OCI-LY1 (cell line): ENCODE measurements around the gene GLTPD2.

Source experiments
- EZH2 ChIP-seq: fragments of 200-600 bp; sonication (generic), shearing (Covaris generic); IDR thresholded peaks from 2 replicates; pipeline ENCODE4 v1.8.0; 2017; ENCODE audit warnings: borderline replicate concordance, mixed run types, mild to moderate bottlenecking, antibody characterized with exemption, low read length, moderate library complexity, mixed read lengths
- TF ChIP-seq, protein P1 (sequence below): fragments of 200-600 bp; sonication (generic), shearing (Covaris generic); IDR thresholded peaks from 2 replicates; pipeline ENCODE4 v1.5.1; 2017; ENCODE audit warnings: mild to moderate bottlenecking, antibody characterized with exemption, low read length, moderate library complexity, mixed read lengths

DNA sequence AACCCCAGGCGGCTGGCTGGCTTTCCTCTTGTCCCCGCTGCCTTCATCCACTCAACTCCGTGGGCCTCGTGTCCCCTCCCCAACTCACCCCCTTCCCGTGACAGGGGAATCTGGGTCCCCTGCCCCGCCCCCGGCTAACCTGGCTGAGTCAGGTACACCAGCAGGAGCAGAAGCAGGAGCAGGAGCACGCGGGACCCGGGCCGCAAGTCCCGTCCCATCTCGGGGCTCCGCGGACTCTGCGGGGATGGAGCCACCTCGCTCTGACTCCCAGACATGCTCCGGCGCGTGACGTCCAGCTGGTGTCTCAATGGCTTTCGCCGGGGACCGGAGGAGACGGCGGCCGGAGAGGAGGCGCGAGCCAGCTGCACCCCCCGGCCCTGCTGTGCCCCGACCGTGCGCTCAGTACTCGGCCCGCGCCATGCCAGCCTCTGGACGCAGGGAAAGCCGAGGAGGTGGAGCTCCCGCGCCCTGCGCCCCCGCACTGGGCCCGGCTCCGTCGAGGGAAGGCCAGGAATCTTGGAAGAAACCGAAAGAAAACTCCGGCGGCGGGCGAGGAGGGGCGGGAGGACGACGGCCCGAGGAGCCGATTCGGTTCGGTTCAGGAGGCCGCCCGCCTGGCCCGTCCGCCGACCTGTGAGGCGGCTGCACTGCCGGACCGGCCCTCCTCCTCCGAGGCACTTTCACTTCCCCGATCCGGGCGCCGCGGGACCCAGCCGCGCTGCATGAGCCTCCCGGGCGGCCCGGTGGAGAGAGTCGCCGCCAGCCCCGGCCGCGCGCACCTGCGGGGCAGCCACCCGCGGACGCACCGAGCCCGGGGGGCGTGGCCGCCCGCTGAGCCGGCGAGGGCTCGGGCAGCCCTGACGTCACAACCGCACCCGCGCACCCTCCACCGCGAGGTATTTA lies 49.4 kb upstream of the GLTPD2 start, which contains the start of the genes CXCL16 and ZMYND15:
- TF ChIP-seq, protein P1, sequence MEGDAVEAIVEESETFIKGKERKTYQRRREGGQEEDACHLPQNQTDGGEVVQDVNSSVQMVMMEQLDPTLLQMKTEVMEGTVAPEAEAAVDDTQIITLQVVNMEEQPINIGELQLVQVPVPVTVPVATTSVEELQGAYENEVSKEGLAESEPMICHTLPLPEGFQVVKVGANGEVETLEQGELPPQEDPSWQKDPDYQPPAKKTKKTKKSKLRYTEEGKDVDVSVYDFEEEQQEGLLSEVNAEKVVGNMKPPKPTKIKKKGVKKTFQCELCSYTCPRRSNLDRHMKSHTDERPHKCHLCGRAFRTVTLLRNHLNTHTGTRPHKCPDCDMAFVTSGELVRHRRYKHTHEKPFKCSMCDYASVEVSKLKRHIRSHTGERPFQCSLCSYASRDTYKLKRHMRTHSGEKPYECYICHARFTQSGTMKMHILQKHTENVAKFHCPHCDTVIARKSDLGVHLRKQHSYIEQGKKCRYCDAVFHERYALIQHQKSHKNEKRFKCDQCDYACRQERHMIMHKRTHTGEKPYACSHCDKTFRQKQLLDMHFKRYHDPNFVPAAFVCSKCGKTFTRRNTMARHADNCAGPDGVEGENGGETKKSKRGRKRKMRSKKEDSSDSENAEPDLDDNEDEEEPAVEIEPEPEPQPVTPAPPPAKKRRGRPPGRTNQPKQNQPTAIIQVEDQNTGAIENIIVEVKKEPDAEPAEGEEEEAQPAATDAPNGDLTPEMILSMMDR, result no peak
- no peak for TF ChIP-seq EZH2
